Colonic mucosa (tissue), 4 donors: ENCODE results near the gene MTX2. TPM values are rescaled to one million over a fixed set of nuclear protein-coding genes. Genes with fewer than 3 reads are reported as not detected.

Experiments used
- DNase-seq: peaks from one replicate; pipeline ENCODE4 v3.0.0-alpha.2; 2020
- H3K27ac ChIP-seq: fragments of 200-600 bp; one replicate; pipeline ENCODE4 v1.8.0; 2021
- H3K27me3 ChIP-seq: fragments of 200-600 bp; one replicate; pipeline ENCODE4 v1.8.0; 2021
- H3K36me3 ChIP-seq: fragments of 200-600 bp; one replicate; pipeline ENCODE4 v1.8.0; 2021
- H3K4me1 ChIP-seq: fragments of 200-600 bp; one replicate; pipeline ENCODE4 v1.8.0; 2021; ENCODE audit warnings: mild to moderate bottlenecking
- H3K4me3 ChIP-seq: fragments of 200-600 bp; one replicate; pipeline ENCODE4 v1.8.0; 2021
- H3K9ac ChIP-seq, 2 donors: one replicate each; pipeline ENCODE4 v1.7.0; 2013; ENCODE audit warnings: control low read depth in 2 of 2, low read depth in 2 of 2, low read length in 2 of 2
- H3K9me3 ChIP-seq: fragments of 200-600 bp; one replicate; pipeline ENCODE4 v1.8.0; 2021
- intact Hi-C: fragments of 100-400 bp; cut with DNase I; formaldehyde crosslinking; loops from one replicate; pipeline ENCODE4 v1.14.1; 2022
- total RNA-seq, 2 donors: library from RNA; stranded (reverse); fragmentation: NEBNext Ultra II Directional in 1 of 2; extraction: Animal tissue kit (Norgen Biotek cat#: 25700) in 1 of 2; gene quantifications; one replicate each; pipeline ENCODE4 v1.2.1, GENCODE V29; 2021
- TF ChIP-seq, protein P1 (sequence below): fragments of 200-600 bp; IDR thresholded peaks from one replicate; pipeline ENCODE4 v1.8.0; 2022; ENCODE audit warnings: antibody characterized with exemption, mild to moderate bottlenecking
- donor health status: healthy.
- donor health status: DM: no; HTN: no; CAD: no.
- donor health status: DM: no; HTN: no; CAD: no.

The MTX2 gene
- total RNA-seq, 2 donors from 2014 or later = 33.4 to 34.9 TPM

DNA sequence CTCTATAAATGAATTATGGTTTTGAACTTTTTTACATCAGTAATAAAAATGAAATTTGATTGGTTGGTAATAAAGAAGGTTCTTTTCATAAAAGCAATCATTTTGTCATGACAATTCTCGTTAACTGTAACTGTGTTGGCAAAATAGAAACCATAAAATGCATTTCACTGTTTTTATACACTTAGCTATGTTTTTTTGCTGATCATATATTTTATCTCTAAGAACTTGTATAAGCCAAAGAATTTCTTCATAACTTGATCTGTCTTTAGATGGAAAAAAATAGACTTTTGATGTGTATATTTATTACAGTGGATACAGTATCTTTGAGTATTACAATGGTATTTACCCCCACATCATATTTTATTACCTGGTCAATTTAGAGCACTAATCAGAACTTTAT lies 9.7 kb downstream of the MTX2 start:
- intact Hi-C loops = no loop called here
- no peaks in the 10 kb centered on the region for H3K36me3 ChIP-seq
- H3K27me3 ChIP-seq = no peaks in the 10 kb centered on the region
- TF ChIP-seq, protein P1, sequence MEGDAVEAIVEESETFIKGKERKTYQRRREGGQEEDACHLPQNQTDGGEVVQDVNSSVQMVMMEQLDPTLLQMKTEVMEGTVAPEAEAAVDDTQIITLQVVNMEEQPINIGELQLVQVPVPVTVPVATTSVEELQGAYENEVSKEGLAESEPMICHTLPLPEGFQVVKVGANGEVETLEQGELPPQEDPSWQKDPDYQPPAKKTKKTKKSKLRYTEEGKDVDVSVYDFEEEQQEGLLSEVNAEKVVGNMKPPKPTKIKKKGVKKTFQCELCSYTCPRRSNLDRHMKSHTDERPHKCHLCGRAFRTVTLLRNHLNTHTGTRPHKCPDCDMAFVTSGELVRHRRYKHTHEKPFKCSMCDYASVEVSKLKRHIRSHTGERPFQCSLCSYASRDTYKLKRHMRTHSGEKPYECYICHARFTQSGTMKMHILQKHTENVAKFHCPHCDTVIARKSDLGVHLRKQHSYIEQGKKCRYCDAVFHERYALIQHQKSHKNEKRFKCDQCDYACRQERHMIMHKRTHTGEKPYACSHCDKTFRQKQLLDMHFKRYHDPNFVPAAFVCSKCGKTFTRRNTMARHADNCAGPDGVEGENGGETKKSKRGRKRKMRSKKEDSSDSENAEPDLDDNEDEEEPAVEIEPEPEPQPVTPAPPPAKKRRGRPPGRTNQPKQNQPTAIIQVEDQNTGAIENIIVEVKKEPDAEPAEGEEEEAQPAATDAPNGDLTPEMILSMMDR = no peak
- H3K4me1 ChIP-seq = no peaks in the 10 kb centered on the region
- no peak for DNase-seq
- H3K9ac ChIP-seq = no peak overlapping the region
- H3K9me3 ChIP-seq = no peaks in the 10 kb centered on the region
- H3K4me3 ChIP-seq = no peak overlapping the region
- no peak overlapping the region for H3K27ac ChIP-seq

DNA sequence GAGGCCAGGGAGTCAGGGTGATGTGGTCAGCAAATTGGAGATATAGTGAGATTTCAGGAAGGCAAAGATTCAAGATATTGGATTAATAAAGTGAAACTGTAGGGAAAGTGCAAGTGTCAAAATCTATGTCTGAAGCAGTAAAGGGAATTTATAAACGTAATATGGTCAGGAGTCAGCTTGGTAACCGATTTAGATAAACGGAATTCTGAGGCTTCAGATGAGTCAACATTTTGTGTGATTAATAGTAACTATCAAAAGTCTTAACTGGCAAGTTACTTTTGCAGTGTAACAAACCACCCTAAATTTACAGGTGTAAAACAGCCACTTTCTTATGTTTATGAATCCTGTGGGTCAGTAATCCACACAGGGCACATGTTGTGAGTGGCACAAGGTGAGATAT lies 10.9 kb downstream of the MTX2 start:
- Histone ChIP-seq H3K9ac (no peak overlapping the region), H3K27ac (no peak overlapping the region), H3K4me3 (no peak overlapping the region), H3K9me3 (no peaks in the 10 kb centered on the region), H3K27me3 (no peaks in the 10 kb centered on the region), H3K4me1 (no peaks in the 10 kb centered on the region), H3K36me3 (no peaks in the 10 kb centered on the region)
- TF ChIP-seq, protein P1 = no peak
- intact Hi-C loops = no loop called here
- DNase-seq = no peak

DNA sequence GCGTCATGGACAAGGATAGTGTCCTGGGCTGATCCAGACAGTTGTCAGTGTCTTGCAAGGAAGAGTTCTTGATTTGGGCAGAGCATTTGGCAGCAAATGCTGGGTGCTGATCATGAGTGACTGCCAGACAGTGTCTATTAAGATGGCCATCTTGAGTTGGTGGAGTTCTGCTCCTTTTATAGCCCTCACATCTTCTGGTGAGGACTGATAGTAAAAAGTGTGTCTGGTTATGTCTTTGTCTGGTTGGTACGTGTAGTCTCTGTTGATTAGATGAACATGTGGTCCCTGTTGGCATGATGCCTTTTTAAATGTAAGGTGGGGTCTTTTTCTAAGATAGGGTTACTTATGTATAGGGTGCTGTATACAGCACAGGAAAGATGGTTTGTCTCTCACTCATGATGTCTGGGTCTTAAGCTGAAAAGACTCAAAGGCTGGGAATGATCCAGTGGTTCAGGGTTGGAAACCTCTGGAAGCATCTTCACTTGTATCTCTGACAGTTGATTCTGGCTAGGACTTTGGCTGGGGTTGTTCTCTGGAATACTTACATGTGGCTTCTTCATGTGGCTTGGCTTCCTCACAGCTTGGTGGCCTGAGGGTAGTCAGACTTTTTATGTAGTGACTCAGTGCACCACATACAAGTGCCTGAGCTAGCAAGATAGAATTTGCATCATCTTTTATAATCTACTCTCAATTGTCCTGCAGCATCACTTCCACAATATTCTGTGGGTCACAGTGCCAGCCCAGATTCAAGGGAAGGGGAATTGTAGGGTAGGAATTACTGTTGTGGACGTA lies 11.8 kb downstream of the MTX2 start:
- Histone ChIP-seq H3K27ac (no peak overlapping the region), H3K36me3 (no peaks in the 10 kb centered on the region), H3K27me3 (no peaks in the 10 kb centered on the region), H3K9me3 (no peaks in the 10 kb centered on the region), H3K4me3 (no peak overlapping the region), H3K4me1 (no peaks in the 10 kb centered on the region), H3K9ac (no peak overlapping the region)
- intact Hi-C loops = no loop called here
- TF ChIP-seq, protein P1 = no peak
- DNase-seq = no peak

DNA sequence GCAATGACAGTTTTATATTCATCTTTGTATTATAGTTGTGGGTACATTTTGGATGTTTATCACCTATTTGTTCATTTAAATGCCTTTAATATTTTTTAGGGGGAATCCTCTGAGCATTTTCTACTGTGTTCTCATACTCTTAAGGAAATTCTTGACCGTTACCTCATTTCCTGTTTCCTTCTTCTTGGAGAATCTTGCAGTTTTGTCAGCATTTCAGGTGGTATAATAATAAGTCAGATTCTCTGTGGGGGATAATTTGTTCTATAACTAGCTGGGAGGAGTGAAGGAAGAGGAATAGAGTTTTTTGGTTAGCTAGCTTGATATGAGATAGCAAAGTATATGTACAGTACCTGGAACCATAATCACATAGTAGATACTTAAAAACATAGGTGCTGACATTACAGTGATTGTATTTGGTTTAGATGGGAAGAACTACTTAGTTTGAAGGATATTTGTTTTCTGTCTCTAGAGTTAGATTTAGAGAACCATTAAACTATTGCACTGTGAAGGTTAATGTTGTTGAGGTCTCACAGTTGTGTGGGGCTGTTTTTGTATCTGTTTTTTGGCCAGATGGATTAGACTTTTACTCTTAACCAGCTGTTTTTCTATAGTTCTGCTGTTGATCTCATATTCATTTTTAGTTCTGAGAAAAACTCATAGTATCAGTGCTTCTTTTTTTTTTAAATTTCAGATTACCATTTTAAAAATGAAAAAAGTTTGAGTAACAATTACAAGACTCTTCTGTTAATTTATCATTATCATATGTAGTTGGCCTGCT lies 14.2 kb downstream of the MTX2 start:
- TF ChIP-seq, protein P1 = no peak
- Histone ChIP-seq H3K27me3 (no peaks in the 10 kb centered on the region), H3K4me3 (no peak overlapping the region), H3K36me3 (no peaks in the 10 kb centered on the region), H3K9me3 (no peaks in the 10 kb centered on the region), H3K4me1 (no peaks in the 10 kb centered on the region), H3K27ac (no peak overlapping the region), H3K9ac (no peak overlapping the region)
- no peak for DNase-seq
- intact Hi-C loops = no loop called here

DNA sequence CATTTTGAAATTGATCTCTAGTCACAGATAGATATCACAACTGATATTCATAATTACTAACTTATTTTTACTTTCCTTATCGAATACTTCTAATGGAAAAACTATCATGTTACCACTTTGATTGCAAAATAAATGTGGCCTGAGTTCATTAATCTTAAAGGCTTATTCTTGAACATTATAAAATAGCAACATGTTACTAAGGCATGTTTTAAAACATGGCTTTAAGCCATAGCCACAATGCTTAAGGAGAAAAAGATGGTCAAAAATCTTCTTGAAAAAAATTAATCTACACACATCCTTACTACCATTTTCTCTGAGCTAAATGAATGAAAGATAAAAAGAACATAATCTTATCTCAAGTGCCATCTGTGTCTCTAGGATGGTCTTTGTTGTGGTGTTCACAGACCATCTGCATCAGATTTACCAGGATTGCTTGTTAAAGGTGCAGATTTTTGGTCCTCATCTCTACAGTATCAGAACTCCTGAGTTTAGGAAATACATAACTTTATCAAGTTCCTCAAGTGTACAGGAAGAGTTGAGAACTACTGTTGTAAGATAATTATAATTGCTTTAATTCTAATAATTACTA lies 15.3 kb downstream of the MTX2 start:
- Histone ChIP-seq H3K27me3 (no peaks in the 10 kb centered on the region), H3K4me1 (no peaks in the 10 kb centered on the region), H3K36me3 (no peaks in the 10 kb centered on the region), H3K4me3 (no peak overlapping the region), H3K27ac (no peak overlapping the region), H3K9me3 (no peaks in the 10 kb centered on the region), H3K9ac (no peak overlapping the region)
- intact Hi-C loops = no loop called here
- TF ChIP-seq, protein P1 = no peak
- DNase-seq = no peak
